Posterior cingulate gyrus (tissue), 11 donors: Measurements from ENCODE around the gene LRRC28.
A peak's percentile ranks its signal among the peaks of the same experiment; 100 is the strongest.
"Not testable (repeated sequence)": the region's sequence is repeated elsewhere in the genome, so short reads cannot be mapped to it uniquely, and the experiment has no call there.

ENCODE experiments used
- DNase-seq, 10 donors: peaks; one replicate each; pipeline versions ENCODE4 v3.0.0 to v3.0.0-alpha.2; 2020 to 2021; ENCODE audit warnings: mixed read lengths in 3 of 10
- intact Hi-C: fragments of 100-400 bp; cut with DNase I; formaldehyde crosslinking; loops from one replicate; pipeline ENCODE4 v1.15.1; 2023

Gene LRRC28

DNA sequence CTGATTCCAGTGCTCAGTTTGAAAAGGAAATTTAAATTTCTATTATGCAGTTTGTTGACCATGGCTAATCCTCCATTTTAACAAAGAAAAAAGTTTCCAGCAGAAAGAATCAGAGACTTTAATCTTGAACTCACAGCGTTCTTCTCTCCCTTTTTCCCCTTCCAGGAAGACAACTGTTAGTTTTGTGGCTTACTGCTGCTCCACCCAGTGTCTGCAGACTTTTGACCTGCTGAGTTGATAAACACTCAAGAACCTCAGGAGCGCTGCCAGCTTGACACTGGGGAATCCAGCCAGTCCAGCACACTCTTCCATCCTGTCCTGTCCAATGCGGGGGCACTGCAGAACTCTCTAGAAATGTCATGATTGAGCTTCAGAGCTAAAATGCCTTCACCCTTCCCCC, 134.6 kb downstream of the LRRC28 start:
- peak in 1 of 10 donors; percentile 54 for DNase-seq
- intact Hi-C loops, result no loop called here

DNA sequence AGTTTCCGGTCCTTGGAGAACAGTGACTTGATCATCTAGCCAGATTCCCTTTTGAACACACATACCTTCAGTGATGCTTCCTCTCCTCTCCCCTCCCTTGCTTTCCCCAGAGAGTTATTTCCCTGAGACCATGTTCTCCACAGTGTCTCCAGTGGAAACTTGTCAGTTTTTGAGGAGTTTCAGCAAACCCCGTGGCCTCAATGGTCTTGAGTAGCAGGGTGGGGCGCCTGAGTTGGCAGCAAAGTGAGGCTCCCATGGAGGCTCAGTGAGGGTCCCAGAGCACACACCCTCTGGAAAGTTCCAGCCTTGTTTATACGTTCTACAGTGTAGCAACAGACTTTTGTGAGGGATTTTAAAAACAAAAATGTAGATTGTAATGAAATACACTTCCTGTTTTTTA, 135.1 kb downstream of the LRRC28 start:
- intact Hi-C loops, result no loop called here
- DNase-seq, result no peak

DNA sequence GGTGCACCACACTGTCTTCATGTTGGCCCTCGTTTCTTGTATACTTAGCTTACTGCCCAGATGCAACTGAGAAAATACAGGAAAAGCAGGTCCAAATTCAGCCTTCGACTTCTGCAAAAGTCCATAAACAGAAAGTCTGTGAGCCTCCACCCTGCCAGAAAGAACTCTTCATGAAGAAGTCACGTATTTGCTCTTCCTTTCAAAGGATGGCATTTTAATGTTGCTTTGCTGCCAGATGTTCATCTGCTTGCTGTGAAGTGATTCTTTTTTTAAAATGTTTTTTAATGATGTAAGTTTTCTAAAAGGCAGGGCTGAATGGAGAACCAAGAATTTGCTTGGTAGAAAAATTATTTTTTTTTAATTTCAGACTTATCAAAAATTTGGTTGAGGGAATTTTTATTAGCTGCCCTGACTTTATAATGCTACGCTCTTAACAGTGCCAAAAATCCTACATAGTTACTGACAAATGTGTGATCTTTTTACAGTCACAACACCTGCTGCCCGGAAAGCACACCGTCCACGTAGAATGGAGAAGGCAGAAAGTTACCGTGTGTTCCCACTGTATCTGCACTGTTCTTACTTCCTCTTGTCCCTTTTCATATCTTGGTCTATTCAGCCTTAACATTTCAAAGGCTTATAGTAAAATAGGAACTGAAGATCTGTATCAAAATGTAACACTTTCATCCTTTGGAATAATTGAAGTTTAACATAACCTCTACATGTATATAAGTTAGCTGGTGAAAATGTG, 136.3 kb downstream of the LRRC28 start:
- intact Hi-C loops, result no loop called here
- DNase-seq, result peak in 1 of 10 donors; percentile 55

DNA sequence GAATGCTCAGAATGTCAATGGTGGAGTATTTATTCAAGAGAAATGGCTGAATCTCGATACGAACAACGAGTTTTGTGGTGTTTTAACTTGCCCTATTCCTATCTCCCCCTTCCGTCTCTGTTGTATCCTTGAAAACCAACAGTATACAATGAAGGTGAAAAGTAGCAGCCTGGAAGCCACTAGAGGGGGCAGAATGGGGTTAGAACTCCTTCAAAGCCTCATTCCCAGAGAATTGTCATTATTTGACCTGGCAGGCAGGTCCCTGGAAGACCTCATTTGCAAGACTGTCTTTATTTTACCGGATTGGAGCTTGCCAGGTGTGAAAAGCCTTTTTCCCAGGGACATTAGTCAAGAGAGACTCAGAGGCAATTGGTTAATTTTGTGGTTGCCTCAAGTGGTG, 139.4 kb downstream of the LRRC28 start:
- intact Hi-C loops, result no loop called here
- no peak for DNase-seq

DNA sequence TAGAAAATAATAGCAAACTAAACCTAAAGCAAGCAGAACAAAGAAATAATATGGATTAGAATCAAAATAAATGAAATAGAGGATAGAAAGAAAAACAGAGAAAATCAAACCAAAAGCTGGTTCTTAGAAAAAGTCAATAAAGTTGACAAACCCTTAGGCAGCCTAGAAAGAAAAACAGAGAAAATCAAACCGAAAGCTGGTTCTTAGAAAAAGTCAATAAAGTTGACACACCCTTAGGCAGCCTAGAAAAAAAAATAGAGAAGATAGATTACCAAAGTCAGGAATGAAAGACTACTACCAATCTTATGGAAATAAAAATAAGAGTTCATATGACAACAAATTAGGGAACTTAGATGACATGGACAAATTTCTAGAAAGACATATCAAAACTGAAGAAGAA, 142.4 kb downstream of the LRRC28 start:
- intact Hi-C loops, result no loop called here

DNA sequence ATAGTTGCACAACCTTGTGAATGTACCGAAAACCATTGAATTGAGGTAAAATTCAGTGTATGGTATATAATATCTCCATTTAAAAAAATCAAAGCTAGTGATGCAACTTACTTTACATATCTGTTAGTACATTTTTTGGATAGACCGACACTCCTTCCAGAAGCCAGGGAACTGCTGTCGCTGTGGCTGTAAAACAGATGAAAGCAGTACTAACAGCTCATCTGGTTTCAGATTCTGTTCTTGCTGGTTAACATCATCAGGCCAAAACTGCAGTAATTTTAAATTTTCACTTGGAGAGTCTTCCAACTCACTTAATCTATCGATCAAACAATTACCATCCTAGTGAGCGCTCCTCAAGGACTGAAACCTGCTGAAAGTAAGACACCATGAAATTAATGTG, 145.1 kb downstream of the LRRC28 start:
- DNase-seq, result no peak
- intact Hi-C loops, result no loop called here

More for the DNA sequence above, 142.4 kb downstream of the LRRC28 start:
- no peak for DNase-seq

DNA sequence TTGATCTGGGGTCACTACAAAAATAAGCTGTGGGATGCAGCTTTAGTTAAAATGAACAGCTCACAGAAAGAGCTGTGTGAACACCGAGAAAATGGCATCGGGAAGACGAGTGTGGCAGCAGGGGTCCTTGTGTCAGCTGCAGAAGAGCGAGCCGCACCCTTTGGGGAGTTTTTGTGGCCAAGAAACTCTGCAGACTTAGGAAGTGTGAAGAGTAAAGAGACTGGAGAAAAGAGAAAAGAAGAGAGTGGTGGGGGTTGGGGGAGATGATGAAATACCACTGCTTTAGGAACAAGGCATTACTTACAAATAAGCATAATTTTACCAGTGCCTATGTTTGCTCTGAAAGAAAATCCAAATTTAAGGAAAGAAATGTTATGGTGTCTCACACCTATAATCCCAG, 147.8 kb downstream of the LRRC28 start:
- intact Hi-C loops, result no loop called here
- no peak for DNase-seq

DNA sequence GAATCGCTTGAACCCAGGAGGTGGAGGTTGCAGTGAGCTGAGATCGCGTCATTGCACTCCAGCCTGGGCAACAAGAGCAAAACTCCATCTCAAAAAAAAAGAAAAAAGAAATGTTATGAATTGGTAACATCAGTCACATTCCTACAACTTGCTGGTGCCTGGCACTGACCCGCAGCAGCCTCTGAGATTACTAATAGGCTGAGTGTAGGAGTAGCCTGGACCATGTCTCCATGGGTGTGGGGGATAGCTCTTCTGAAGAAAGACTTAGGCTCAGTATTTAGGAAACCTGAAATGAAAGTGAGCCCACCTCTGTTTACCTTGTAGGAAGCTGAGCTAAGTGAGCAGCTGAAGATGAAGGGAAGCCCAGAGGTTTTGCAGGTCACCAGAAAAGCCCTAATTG, 148.3 kb downstream of the LRRC28 start:
- intact Hi-C loops, result no loop called here
- no peak for DNase-seq

DNA sequence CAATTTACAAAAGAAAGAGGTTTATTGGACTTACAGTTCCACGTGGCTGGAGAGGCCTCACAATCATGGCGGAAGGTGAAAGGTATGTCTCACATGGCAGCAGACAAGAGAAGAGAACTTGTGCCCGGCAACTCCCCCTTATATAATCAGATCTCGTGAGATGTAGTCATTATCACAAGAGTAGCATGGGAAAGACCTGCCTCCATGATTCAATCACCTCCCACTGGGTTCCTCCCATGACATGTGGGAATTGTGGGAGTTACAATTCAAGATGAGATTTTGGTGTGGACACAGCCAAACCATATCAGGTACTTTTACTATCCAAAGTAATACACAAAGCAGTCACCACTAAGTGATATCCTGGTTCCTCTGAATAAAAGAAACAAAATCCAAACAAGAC, 149.9 kb downstream of the LRRC28 start:
- DNase-seq, result peak in 1 of 10 donors; percentile 4
- intact Hi-C loops, result not testable (repeated sequence)

DNA sequence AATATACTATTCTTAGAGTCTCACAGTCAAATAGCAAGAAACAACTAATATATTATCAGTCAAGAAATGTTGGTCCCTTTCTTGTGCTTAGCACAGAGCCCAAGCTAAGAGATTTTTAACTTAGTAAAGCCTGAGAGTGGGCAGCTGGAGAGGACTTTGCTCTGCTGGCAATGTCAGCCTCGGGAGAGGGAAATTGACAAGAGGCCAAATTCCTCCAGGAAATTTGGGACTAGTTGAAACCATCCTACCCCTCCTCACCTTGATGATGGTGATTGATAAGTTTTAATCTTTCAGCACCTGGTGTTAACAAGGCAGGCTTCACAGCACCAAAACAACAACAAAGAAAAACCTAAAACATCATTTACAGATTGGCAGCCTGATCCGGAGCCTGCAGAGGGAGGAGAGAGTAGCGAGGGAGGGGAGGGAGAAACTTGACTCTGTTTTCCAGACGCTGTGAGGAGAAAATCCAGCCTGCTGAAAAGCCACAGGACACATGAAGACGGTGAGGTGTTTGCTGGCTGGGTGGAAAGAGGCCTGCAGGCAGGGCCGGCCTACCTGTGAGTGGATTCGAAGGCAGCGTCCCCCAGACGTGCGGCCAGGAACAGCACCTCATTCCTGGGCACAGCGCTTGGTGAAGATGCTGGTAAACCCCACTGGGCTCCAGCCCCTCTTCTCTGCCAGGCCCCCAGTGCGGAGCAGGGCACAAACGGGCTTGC, 150.9 kb downstream of the LRRC28 start:
- intact Hi-C loops, result no loop called here
- peak in 2 of 10 donors; percentile 64 to 82 for DNase-seq

DNA sequence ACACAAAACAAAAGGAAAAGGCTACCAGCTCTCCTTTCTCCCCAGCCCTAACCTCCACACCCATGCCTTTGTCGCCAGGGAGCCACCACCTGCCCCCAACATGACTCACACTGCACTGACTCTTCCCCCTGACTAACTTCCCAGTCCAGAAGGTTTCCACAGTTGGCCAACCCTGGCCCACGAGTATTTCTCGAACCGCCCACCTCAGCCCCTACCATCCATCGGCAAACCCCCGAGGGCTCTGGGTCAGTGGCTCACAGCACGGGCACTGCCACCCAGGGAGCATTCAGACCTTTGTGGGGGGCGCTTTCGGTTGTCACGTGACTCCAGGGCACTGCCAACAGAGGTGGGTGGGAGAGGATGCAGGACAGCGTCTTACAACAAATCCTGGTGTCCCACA, 152.3 kb downstream of the LRRC28 start:
- peak in 1 of 10 donors; percentile 53 for DNase-seq
- intact Hi-C loops, result no loop called here

DNA sequence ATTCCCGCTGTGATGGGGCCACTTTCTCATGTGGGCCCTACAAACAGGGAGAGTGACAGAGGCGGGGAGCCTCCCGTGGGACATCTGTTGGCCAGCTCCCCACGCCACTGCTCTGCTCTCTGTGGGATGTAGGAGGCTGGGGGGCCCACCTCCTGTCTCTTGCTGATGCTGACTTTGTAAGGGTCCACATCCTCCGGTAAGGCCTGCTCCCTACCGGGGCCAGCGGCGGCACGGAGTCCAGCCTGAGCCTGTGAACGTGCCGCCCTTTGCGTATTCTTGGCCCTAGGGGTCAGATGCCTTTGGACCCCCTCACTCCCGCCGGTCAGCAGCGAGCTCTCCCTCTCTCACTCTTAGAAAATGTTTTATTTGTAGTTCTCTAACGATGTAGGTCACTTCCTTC, 153.2 kb downstream of the LRRC28 start:
- peak in 1 of 10 donors; percentile 82 for DNase-seq
- intact Hi-C loops, result no loop called here

DNA sequence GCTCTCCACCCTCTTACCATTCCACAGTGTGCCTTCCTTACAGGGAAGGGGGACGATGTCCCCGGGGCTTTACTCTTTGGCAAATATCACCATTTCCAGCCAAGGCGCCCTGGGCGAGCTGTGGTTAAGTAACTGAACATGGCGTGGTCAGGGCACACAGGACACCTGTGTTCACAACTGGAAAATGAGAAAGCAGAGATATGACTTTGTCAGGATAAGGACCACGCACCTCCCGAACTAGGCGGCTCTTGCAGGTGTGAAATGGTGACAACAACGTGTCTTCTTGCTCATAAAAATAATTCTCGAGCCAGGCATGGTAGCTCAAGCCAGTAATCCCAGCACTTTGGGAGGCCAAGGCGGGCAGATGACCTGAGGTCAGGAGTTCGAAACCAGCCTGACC, 154.8 kb downstream of the LRRC28 start:
- peak in 2 of 10 donors; percentile 41 to 57 for DNase-seq
- intact Hi-C loops, result loop anchor here (5.0 kb wide), 1 partner anchor 296 kb away; no protein-coding TSS in a partner anchor

DNA sequence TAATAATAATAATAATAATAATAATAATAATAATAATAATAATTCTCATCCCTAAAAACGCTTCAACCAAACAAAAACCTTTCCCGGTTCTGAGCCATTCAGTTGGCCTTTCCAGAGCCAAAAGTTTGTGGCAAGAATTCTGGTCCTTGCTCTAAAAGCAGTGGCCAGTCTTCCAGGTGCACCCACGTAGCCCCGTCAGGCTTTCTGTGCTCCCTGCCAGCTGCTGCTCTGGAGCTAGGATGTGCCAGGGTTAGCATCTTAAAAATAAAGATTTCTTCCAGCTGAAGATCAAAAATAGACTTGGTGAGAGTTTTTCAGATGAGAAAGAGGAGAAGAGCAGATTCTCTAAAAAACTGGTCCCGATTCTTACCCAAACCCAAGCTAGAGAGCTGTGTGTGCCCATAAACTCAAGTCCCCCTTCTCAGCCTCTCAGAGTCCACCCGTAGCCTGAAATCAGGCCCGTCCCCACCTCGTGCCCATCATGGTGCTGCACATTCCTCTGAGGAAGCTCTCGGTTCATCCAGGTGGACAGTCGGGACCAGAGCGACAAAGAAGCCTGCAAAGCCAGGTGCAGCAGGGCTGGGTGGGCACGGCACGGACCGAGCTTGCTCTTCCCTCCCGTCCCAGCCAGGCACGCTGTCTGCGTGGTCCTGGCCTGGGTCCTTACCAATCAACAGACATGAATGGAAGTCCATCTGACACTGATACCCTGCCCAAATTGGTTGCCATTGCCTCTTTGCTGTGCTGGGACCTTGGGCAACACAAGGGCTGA, 155.6 kb downstream of the LRRC28 start:
- intact Hi-C loops, result loop anchor here (5.0 kb wide), 1 partner anchor 295 kb away; no protein-coding TSS in a partner anchor
- DNase-seq, result peak in 3 of 10 donors; percentile 81 to 84 (median 82)

DNA sequence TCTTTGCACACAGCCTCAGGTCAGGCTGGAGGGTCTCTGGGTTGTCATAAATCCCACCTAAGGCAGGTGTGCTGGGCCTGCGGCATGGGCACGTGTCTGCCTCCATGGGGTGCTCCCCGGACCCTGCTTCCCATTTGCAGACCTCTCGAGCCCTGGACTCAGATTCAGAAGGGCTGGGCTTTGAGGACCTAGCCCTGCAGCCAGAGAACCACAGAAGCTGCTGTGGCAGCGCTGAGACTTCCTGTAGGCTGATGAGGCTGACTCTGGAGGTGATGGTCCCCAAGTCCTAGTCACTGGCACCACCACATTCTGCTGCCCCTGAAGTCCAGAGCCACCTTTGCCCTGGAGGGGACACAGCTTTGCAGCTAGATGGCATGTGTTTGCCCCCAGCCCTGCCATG, 156.4 kb downstream of the LRRC28 start:
- intact Hi-C loops, result loop anchor here (5.0 kb wide), 1 partner anchor 295 kb away; no protein-coding TSS in a partner anchor
- peak in 2 of 10 donors; percentile 72 to 78 for DNase-seq

DNA sequence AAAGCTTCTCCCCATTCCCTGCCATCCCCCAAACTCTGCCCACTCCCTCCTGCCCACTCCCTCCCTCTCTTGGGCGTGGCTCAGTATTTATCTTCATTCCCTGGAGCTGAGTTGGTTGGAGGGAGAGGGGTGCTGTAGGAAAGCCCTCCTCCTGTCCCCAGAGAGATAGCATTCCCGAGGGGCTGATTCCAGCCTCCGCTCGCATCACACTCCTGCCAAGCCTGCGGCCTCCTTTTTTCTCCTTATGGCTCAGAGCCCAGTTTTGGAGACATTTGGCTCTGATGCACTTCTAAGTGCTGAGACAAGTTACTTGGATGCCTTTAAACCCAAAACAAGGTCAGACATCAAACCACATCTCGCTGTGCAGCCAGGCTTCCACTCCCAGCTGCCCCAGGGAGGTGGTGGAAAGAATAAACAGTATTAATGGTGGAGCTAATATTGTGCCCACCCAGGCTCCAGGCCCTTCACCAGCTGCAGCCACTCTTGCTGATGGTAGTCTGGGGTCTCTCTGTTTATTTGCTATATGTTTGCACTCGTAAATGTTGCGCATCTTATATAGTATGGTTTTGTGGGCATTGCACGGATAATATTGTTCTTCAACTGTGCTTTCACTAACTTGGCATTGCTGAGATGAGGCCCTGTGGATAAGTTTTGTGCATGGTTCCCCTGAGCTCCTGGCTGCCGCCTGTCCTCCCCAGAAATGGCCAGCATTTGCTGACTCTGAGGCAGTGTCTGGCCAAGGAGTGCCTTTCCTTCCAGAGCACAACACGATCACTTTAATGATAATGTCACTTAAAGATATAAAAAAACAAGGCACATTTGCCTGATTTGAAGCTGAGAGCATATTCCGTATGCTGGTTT, 157.2 kb downstream of the LRRC28 start:
- peak in 4 of 10 donors; percentile 41 to 87 (median 81) for DNase-seq
- intact Hi-C loops, result loop anchor here (5.0 kb wide), 1 partner anchor 294 kb away; no protein-coding TSS in a partner anchor

DNA sequence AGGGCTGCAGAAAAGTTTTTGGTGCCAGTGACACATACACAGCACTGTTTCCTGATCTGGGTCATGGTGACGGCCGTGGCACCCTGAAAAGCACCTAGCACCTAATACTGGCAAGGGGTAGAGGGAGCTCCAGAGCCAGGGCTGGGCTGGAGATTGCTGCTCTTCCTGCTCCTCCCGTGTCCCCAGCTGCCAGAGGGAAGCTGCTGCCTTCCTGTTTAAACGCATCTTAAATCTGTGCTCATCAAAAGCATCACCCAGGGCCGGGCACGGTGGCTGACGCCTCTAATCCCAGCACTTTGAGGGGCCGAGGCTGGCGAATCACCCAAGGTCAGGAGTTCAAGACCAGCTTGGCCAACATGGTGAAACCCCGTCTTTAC, 157.8 kb downstream of the LRRC28 start:
- intact Hi-C loops, result loop anchor here (5.0 kb wide), 1 partner anchor 293 kb away; no protein-coding TSS in a partner anchor
- peak in 6 of 10 donors; percentile 41 to 94 (median 47) for DNase-seq

DNA sequence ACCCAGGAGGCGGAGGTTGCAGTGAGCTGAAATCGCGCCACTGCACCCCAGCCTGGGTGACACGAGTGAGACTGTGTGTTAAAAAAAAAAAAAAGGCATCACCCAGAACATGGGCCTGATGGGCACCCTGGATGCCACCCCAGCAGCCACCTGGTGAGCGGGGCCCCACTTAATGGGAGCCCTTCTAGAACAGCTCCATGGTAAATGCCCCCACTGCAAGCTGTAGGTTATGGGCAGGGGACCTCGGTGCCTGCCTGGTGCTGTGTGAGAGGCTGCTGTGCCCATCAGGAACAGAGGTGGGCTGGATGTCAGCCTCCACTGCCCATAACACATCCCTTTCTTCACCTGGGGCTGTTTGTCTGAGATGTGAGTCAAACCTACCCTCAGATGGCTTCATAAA, 158.3 kb downstream of the LRRC28 start:
- intact Hi-C loops, result loop anchor here (5.0 kb wide), 1 partner anchor 293 kb away; no protein-coding TSS in a partner anchor
- DNase-seq, result peak in 1 of 10 donors; percentile 49

DNA sequence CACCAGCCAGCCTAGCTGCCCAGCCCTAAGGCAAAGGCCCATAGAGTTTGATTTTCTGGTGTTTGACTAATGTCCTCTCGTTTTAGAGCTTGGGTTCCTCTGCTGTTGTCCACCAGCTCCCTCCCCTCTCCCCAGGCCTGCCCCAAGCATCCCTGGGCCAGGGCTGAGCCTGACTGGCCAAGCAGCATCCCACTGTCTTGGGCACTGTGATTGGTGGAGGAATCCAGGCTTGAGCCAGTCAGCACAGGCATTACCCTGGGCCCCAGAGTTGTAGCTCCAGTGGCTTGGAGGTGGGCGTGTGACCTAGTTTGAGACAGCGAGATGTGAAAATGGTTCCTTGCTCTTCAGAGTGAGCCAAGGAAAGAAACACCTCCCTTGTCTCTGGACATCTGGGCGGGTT, 159.2 kb downstream of the LRRC28 start:
- intact Hi-C loops, result no loop called here
- peak in 7 of 10 donors; percentile 47 to 93 (median 73) for DNase-seq

DNA sequence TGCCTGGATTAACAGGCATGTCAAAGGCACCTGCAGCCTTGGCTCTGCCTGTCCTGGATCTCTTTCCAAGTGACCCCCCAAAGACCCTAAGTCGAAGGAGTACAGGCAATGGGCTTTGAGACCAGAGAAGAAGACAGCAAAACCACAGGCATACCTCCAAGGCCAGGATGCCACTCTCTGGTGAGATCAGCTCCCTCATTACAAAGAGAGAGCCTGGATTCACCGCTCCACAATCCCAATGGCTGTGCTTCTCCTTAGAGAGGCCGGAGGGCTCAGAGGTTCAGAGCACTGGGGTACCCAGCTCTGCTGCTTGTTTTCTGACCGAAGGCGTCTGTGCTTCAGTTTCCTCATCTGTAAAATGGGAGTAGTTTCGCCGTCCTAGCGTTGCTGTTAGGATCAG, 160.0 kb downstream of the LRRC28 start:
- DNase-seq, result peak in 1 of 10 donors; percentile 35
- intact Hi-C loops, result no loop called here
